ENCODE measurements around the gene ZC3H7A. TPM values are rescaled to one million over a fixed set of nuclear protein-coding genes. Genes with fewer than 3 reads are reported as not detected.
A peak's percentile ranks its signal among the peaks of the same experiment; 100 is the strongest.

Gene ZC3H7A
- total and polyA plus RNA-seq, 2 of the 13 experiments (the other 11 are each of a cell fraction or from before 2014, with no cell fraction given): 29.2 to 36.8 TPM

DNA sequence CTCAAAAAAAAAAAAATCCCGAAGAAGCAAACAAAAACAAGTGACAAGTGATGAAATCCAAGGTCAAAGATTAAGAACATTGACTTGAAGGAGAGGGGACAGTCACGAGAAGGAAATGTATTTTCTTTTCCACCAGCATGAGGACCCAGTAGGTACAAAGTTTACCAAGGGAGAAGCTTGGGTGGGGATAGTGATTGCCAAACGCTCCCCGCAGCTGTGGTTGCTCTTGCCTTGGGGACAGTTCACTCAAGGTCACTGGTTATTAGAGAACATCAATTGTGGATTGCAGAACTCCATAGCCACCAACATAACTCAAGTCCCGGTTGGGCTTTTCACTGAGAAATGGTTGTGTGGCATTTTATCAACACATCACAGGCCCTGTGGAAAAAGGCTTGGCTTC is 27.3 kb upstream of the ZC3H7A start (continued):
- peak; percentile 20; the same call in 1 of the 2 replicates for TF ChIP-seq NR2F6 (IDR thresholded peaks at IDR 0.05)
- TF ChIP-seq NR2F6 (CRISPR knock-in tag; IDR thresholded peaks at IDR 0.05): peak; percentile 63; the same call in 1 of the 2 replicates
- TF ChIP-seq ZFYVE20 (CRISPR knock-in tag; IDR thresholded peaks at IDR 0.05; ENCODE audit: borderline replicate concordance, low read depth): no peak
- peak; percentile 73 for TF ChIP-seq SKI (IDR thresholded peaks at IDR 0.05; ENCODE audit: partially characterized antibody)
- peak; percentile 55 to 69; a peak in 2 of 4 replicates for TF ChIP-seq EP300 (IDR thresholded peaks at IDR 0.05; ENCODE audit: low read depth in 2 of 2, low read length in 2 of 2)
- peak; percentile 51; the same call in 1 of the 2 replicates for TF ChIP-seq EP300 (CRISPR knock-in tag; IDR thresholded peaks at IDR 0.05; ENCODE audit: borderline replicate concordance)
- TF ChIP-seq FOXA3 (CRISPR knock-in tag; IDR thresholded peaks at IDR 0.05): peak; percentile 54
- peak; percentile 83 for TF ChIP-seq HNF4A (CRISPR knock-in tag; IDR thresholded peaks at IDR 0.05)
- TF ChIP-seq THAP11 (CRISPR knock-in tag; IDR thresholded peaks at IDR 0.05): 0 out of 2 replicates have a peak, but pooled peaks have one; percentile 25
- TF ChIP-seq ATF4 (CRISPR knock-in tag; IDR thresholded peaks at IDR 0.05): peak in 1 of 2 experiments; percentile 28; a peak in 1 of 4 replicates
- 0 out of 2 replicates have a peak, but pooled peaks have one; percentile 29 for TF ChIP-seq ZNF121 (CRISPR knock-in tag; IDR thresholded peaks at IDR 0.05)
- TF ChIP-seq ARNT (IDR thresholded peaks at IDR 0.05): no peak
- no peak for TF ChIP-seq PITX1 (CRISPR knock-in tag; IDR thresholded peaks at IDR 0.05)
- no peak for TF ChIP-seq ZBTB7A (CRISPR knock-in tag; IDR thresholded peaks at IDR 0.05)
- no peak for TF ChIP-seq ZNF740 (CRISPR knock-in tag; IDR thresholded peaks at IDR 0.05)
- peak; percentile 70 for TF ChIP-seq HDAC2 (CRISPR knock-in tag; IDR thresholded peaks at IDR 0.05)
- peak; percentile 84 for TF ChIP-seq CBFB (CRISPR knock-in tag; IDR thresholded peaks at IDR 0.05)
- TF ChIP-seq, protein P1, sequence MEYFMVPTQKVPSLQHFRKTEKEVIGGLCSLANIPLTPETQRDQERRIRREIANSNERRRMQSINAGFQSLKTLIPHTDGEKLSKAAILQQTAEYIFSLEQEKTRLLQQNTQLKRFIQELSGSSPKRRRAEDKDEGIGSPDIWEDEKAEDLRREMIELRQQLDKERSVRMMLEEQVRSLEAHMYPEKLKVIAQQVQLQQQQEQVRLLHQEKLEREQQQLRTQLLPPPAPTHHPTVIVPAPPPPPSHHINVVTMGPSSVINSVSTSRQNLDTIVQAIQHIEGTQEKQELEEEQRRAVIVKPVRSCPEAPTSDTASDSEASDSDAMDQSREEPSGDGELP (IDR thresholded peaks at IDR 0.05; ENCODE audit: borderline replicate concordance, low read depth): peak; percentile 84; the same call in 1 of the 2 replicates
- TF ChIP-seq, protein P2, sequence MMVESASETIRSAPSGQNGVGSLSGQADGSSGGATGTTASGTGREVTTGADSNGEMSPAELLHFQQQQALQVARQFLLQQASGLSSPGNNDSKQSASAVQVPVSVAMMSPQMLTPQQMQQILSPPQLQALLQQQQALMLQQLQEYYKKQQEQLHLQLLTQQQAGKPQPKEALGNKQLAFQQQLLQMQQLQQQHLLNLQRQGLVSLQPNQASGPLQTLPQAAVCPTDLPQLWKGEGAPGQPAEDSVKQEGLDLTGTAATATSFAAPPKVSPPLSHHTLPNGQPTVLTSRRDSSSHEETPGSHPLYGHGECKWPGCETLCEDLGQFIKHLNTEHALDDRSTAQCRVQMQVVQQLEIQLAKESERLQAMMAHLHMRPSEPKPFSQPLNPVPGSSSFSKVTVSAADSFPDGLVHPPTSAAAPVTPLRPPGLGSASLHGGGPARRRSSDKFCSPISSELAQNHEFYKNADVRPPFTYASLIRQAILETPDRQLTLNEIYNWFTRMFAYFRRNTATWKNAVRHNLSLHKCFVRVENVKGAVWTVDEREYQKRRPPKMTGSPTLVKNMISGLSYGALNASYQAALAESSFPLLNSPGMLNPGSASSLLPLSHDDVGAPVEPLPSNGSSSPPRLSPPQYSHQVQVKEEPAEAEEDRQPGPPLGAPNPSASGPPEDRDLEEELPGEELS (CRISPR knock-in tag; IDR thresholded peaks at IDR 0.05): 0 out of 2 replicates have a peak, but pooled peaks have one; percentile 26
- peak; percentile 54; the same call in 1 of the 2 replicates for TF ChIP-seq AHDC1 (CRISPR knock-in tag; IDR thresholded peaks at IDR 0.05; ENCODE audit: borderline replicate concordance)
- TF ChIP-seq FOXC1 (CRISPR knock-in tag; IDR thresholded peaks at IDR 0.05; ENCODE audit: borderline replicate concordance): no peak
- peak; percentile 59; the same call in 1 of the 2 replicates for TF ChIP-seq ZNF614 (CRISPR knock-in tag; IDR thresholded peaks at IDR 0.05; ENCODE audit: borderline replicate concordance)

Measured in HepG2 (cell line).